SK-N-SH (cell line): ENCODE results near the gene MAPRE3. TPM values are rescaled to one million over a fixed set of nuclear protein-coding genes. Genes with fewer than 3 reads are reported as not detected.
A peak's percentile ranks its signal among the peaks of the same experiment; 100 is the strongest.

Experiments used
- CTCF ChIA-PET: fragments of 300-600, 350-600 bp; formaldehyde crosslinking; extraction: SDS; loops from one replicate; lab custom pipeline; 2021; lab: Yijun Ruan, JAX
- POLR2A ChIA-PET: fragments of 350-600 bp; sonication (Branson Sonifier 250); formaldehyde crosslinking; extraction: SDS; loops from one replicate; lab custom pipeline; 2020; ENCODE audit warnings: antibody characterized with exemption, inconsistent platforms; lab: Yijun Ruan, JAX
- DNase-seq: peaks from one replicate; pipeline ENCODE4 v3.0.0; 2012
- H2AFZ ChIP-seq: fragments of 200-600 bp; sonication (generic); 2 replicates; pipeline ENCODE4 v1.8.1; 2016; ENCODE audit warnings: antibody characterized with exemption, mild to moderate bottlenecking, low read depth
- H3F3A ChIP-seq: fragments of 200-600 bp; sonication (generic); replicated peaks from 2 replicates; pipeline ENCODE3; 2016; ENCODE audit warnings: antibody characterized with exemption, mild to moderate bottlenecking; ENCODE audit not compliant: insufficient read depth
- H3K27ac ChIP-seq, 2 experiments: fragments of 200-500 bp in 1 of 2; fragments of 200-600 bp in 1 of 2; sonication (Bioruptor generic) in 1 of 2; sonication (generic), shearing (Covaris generic) in 1 of 2; 2 replicates each; pipeline versions ENCODE4 v1.5.1 to v1.6.1; 2014 to 2016; ENCODE audit warnings: low read depth in 2 of 2, inconsistent platforms in 1 of 2, low read length in 1 of 2, mild to moderate bottlenecking in 1 of 2, mixed read lengths in 1 of 2
- H3K27me3 ChIP-seq: fragments of 200-600 bp; sonication (generic), shearing (Covaris generic); 2 replicates; pipeline ENCODE4 v1.6.1; 2016; ENCODE audit warnings: mixed run types; ENCODE audit not compliant: insufficient read depth
- H3K36me3 ChIP-seq, 2 experiments: fragments of 200-500 bp in 1 of 2; fragments of 200-600 bp in 1 of 2; sonication (Bioruptor generic) in 1 of 2; sonication (generic) in 1 of 2; replicated peaks in 1 of 2; 2 replicates each; pipeline versions ENCODE3 to v1.5.1; 2014 to 2016; ENCODE audit warnings: low read length in 1 of 2, mild to moderate bottlenecking in 1 of 2; ENCODE audit not compliant: insufficient read depth in 2 of 2, control insufficient read depth in 1 of 2
- H3K4me1 ChIP-seq, 2 experiments: fragments of 200-500 bp in 1 of 2; fragments of 200-600 bp in 1 of 2; sonication (Bioruptor generic) in 1 of 2; sonication (generic), shearing (Covaris generic) in 1 of 2; 2 replicates each; pipeline versions ENCODE4 v1.5.1 to v1.6.1; 2014 to 2016; ENCODE audit warnings: low read depth in 1 of 2, low read length in 1 of 2, mixed run types in 1 of 2; ENCODE audit not compliant: insufficient read depth in 2 of 2, control insufficient read depth in 1 of 2
- H3K4me2 ChIP-seq: fragments of 200-600 bp; sonication (generic), shearing (Covaris generic); 2 replicates; pipeline ENCODE4 v1.6.1; 2017; ENCODE audit warnings: mixed run types
- H3K4me3 ChIP-seq, 2 experiments: fragments of 200-500 bp in 1 of 2; fragments of 200-600 bp in 1 of 2; sonication (Bioruptor generic) in 1 of 2; sonication (generic), shearing (Covaris generic) in 1 of 2; 2 replicates each; pipeline versions ENCODE4 v1.5.1 to v1.8.1; 2014 to 2016; ENCODE audit warnings: low read depth in 2 of 2, inconsistent platforms in 1 of 2, low read length in 1 of 2, mild to moderate bottlenecking in 1 of 2, mixed read lengths in 1 of 2, moderate library complexity in 1 of 2
- H3K79me2 ChIP-seq: fragments of 200-600 bp; sonication (generic); 2 replicates; pipeline ENCODE4 v1.8.1; 2017; ENCODE audit warnings: mild to moderate bottlenecking; ENCODE audit not compliant: insufficient read depth
- H3K9ac ChIP-seq: fragments of 200-600 bp; sonication (generic); 2 replicates; pipeline ENCODE4 v1.6.1; 2017; ENCODE audit warnings: mixed run types
- H3K9me2 ChIP-seq: fragments of 200-600 bp; sonication (generic); 2 replicates; pipeline ENCODE4 v1.6.1; 2017; ENCODE audit warnings: mixed run types
- H3K9me3 ChIP-seq: fragments of 200-600 bp; sonication (generic); 2 replicates; pipeline ENCODE4 v1.6.1; 2017; ENCODE audit warnings: mixed run types, mild to moderate bottlenecking, moderate library complexity
- H4K20me1 ChIP-seq: fragments of 200-600 bp; sonication (generic); 2 replicates; pipeline ENCODE4 v1.6.1; 2017; ENCODE audit warnings: mild to moderate bottlenecking, mixed run types; ENCODE audit not compliant: insufficient read depth
- MXI1 ChIP-seq: IDR thresholded peaks from 2 replicates; pipeline ENCODE4 v1.6.1; 2012; ENCODE audit warnings: mild to moderate bottlenecking, low read depth, low read length, improper control_type of control experiment
- NFIC ChIP-seq: IDR thresholded peaks from 2 replicates; pipeline ENCODE4 v1.4.0; 2012; ENCODE audit warnings: borderline replicate concordance
- NRF1 ChIP-seq: IDR thresholded peaks from 2 replicates; pipeline ENCODE4 v1.6.1; 2012; ENCODE audit warnings: low read depth, mild to moderate bottlenecking, low read length
- POLR2AphosphoS5 ChIP-seq: IDR thresholded peaks from 2 replicates; pipeline ENCODE4 v1.6.1; 2012; ENCODE audit warnings: low read depth, low read length
- RAD21 ChIP-seq: IDR thresholded peaks from 2 replicates; pipeline ENCODE4 v1.6.1; 2012; ENCODE audit warnings: mild to moderate bottlenecking, low read length
- USF1 ChIP-seq: IDR thresholded peaks from 2 replicates; pipeline ENCODE4 v1.4.0; 2012; ENCODE audit warnings: low read depth, borderline replicate concordance
- ZBTB33 ChIP-seq: IDR thresholded peaks from 2 replicates; pipeline ENCODE4 v1.4.0; 2012; ENCODE audit warnings: low read depth, borderline replicate concordance
- whole genome bisulfite sequencing: methylation state at CpG from one replicate; pipeline ENCODE4 v1.1.6; 2017; ENCODE audit warnings: low lambda C conversion rate; 5-methylcytosine and 5-hydroxymethylcytosine counted together
- polyA plus RNA-seq, 3 experiments: library from polyadenylated mRNA; depleted of rRNA; stranded (reverse); fragments of >200 nt; gene quantifications; 2 replicates each; pipeline ENCODE4 v1.2.3, GENCODE V29; 2012
- TF ChIP-seq, protein P1 (sequence below): IDR thresholded peaks from 2 replicates; pipeline ENCODE4; 2012

MAPRE3 gene
- polyA plus RNA-seq, 1 of the 3 experiments (the other 2 are of a cell fraction): 24.4 TPM

GRCh38 chr2:27021253-27022049 lies 51.0 kb downstream of the MAPRE3 start:
- CTCF ChIA-PET: interaction anchor here (1.2 to 33.3 kb wide), 6 partner anchors 8 to 176 kb away, joined by 3 to 1017 read pairs (median 6); partner anchors contain the start of genes DPYSL5, MAPRE3 and TMEM214
- POLR2A ChIA-PET: interaction anchor here (0.9 kb wide), 1 partner anchor 176 kb away, joined by 3 read pairs; no protein-coding TSS in a partner anchor

GRCh38 chr2:27023740-27024139 lies 53.3 kb downstream of the MAPRE3 start:
- Histone ChIP-seq H3K27ac (no peak overlapping the region), H3K79me2 (no peaks in the 10 kb centered on the region), H3K36me3 (peaks cover 0 to 46% of the 10 kb centered on the region in 2 experiments), H3K27me3 (no peaks in the 10 kb centered on the region), H3F3A (no peaks in the 10 kb centered on the region), H3K4me2 (no peak overlapping the region), H3K9me2 (no peaks in the 10 kb centered on the region), H3K4me3 (no peak overlapping the region), H4K20me1 (no peaks in the 10 kb centered on the region), H3K9me3 (no peaks in the 10 kb centered on the region), H3K9ac (no peak overlapping the region), H3K4me1 (peaks cover 0 to 8% of the 10 kb centered on the region in 2 experiments; a peak in 1 of 4 replicates), H2AFZ (no peak overlapping the region)
- no peak for DNase-seq
- WGBS: 92% methylated on average over 7 of the region's 7 CpGs
- no peak for TF ChIP-seq NFIC
- no peak for TF ChIP-seq ZBTB33
- no peak for TF ChIP-seq USF1
- TF ChIP-seq RAD21: no peak
- TF ChIP-seq NRF1: no peak
- TF ChIP-seq MXI1: no peak
- TF ChIP-seq, protein P1, sequence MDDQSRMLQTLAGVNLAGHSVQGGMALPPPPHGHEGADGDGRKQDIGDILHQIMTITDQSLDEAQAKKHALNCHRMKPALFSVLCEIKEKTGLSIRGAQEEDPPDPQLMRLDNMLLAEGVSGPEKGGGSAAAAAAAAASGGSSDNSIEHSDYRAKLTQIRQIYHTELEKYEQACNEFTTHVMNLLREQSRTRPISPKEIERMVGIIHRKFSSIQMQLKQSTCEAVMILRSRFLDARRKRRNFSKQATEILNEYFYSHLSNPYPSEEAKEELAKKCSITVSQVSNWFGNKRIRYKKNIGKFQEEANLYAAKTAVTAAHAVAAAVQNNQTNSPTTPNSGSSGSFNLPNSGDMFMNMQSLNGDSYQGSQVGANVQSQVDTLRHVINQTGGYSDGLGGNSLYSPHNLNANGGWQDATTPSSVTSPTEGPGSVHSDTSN: no peak
- ChIA-PET CTCF (interaction anchor here (1.6 to 33.3 kb wide), 4 partner anchors 7 to 178 kb away, joined by 9 to 1017 read pairs (median 26); partner anchors contain the start of gene MAPRE3), POLR2A (no interaction called here)

More at GRCh38 chr2:27021253-27022049, 51.0 kb downstream of the MAPRE3 start:
- Histone ChIP-seq H3K4me2 (no peak overlapping the region), H3F3A (no peaks in the 10 kb centered on the region), H3K4me1 (peaks cover 3 to 10% of the 10 kb centered on the region in 2 experiments; a peak in 2 of 4 replicates), H3K9ac (no peak overlapping the region), H3K9me2 (no peaks in the 10 kb centered on the region), H3K79me2 (no peaks in the 10 kb centered on the region), H3K27me3 (no peaks in the 10 kb centered on the region), H2AFZ (no peak overlapping the region), H3K9me3 (no peaks in the 10 kb centered on the region), H3K36me3 (peaks cover 0 to 39% of the 10 kb centered on the region in 2 experiments), H4K20me1 (peaks cover 6% of the 10 kb centered on the region; the same call in 1 of the 2 replicates), H3K27ac (peak overlapping the region in 1 of 2 experiments; percentile 54; a peak in 2 of 4 replicates), H3K4me3 (no peak overlapping the region)
- DNase-seq: no peak
- 72% methylated on average over 11 of the region's 11 CpGs for WGBS
- TF ChIP-seq, protein P1: peak; percentile 16; the same call in 1 of the 2 replicates
- no peak for TF ChIP-seq POLR2AphosphoS5
